Measurements from ENCODE around the gene ARHGEF11.
A peak's percentile ranks its signal among the peaks of the same experiment; 100 is the strongest.

ARHGEF11 gene

GRCh38 chr1:156998840-156999500 lies 46.6 kb downstream of the ARHGEF11 start:
- DNase-seq = no peak

DNA sequence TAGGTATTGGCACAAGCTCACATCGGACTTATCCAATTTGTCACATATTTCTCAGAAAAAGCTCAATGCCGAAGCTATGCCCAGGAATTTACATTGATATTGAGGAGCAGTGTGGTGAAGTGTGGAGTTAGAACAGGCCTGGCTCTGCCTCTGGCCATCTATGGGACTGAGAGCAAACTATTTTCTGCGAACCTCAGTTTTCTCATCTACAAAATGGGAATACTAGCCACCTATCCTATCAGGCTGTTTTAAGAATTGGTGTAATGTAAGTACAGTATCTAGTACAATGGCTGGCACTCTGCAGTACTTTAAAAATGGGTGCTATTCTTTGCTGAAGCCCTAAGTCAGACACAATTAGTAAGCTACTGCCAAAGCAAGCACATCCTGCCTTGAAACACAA lies 47.2 kb downstream of the ARHGEF11 start:
- no peak for DNase-seq

DNA sequence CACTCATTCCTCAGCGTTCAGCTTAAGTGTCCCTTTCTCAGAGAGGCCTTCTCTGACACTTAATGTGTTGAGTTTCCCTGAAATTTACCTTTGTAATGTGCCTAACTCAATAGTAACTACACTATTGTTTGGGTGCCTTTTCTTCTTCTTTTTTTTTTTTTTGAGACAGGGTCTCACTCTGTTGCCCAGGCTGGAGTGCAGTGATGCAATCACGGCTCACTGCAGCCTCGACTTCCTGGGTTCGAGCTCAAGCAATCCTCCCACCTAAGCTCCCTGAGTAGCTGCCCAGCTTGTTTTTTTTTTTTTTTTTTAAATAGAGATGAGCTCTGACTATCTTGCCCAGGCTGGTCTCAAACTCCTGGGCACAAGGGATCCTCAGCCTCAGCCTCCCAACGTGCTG lies 50.1 kb downstream of the ARHGEF11 start:
- no peak for DNase-seq

GRCh38 chr1:156994277-156994676 lies 51.3 kb downstream of the ARHGEF11 start:
- DNase-seq = no peak

DNA sequence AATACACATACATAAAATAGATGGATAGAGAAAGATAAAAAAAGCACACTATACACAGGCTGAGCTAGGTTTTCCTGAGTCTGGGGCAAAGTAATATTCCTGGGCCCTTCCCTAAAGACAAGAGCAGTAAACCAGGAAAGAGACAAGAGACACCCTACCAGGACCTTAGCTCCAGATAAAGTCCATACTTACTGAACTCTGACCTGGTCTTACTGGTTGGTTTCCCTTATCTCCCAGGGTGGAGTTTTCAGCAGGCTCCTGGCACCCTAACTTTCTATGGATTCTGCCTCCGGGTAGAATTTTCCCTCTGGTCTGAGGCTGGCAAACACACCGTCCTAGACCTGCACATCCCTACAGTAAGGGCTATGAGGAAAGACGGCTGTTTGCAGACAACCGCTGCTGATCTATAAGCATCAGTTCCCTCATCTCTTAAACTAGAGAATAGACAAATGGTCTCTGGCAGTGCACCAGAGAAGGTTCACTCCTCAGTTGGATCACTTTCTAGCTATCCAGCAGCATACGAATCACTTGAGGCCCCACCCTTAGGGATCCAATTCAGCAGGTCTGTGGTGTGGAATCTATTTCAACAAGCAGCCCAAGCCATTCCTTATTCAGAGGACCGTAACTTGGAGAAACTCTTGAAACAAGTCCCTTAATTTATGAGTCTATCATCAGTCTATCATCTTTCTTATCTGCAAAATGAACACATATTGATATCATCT lies 52.0 kb downstream of the ARHGEF11 start:
- DNase-seq = no peak

- no peak for DNase-seq
These were observed 53.3 kb downstream of the ARHGEF11 start for GRCh38 chr1:156992215-156992614.

DNA sequence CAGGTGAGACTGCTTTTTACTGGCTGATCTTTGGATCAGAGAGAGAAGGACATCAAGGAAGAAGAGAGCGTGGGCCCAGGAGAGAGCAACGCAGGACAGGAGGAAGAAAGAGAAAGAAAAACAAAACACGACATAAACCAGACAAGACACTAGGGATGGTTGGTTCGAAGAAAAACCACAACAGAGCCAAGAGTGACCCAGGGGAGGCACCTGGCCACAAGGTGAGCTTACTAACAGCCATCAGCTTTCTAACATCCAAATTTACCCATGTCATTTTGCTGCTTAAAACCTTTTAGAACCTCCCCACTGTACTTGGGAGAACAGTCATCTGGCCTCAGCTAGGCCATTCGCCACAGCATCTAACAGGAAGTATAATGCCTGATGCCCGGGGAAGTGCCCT lies 57.8 kb downstream of the ARHGEF11 start:
- no peak for DNase-seq

DNA sequence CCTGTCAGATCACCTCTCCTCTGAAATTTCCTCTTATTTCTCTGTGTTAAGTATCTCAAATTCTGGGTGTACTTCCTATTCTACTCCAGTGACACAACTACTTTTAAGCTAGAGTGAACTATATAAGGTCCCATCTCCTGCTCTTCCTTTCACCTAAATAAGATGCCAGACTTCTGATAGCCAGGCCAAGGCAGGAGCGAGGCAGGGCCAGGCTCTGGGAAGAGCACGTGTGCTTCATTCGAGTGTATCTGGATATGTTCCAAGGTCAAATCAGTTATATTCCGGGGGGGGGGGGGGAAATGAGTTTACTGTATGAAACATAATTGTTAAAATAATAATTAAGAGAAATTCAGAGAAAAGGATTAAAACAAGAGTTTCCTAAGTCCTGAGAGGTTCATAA lies 65.0 kb downstream of the ARHGEF11 start:
- no peak for DNase-seq

DNA sequence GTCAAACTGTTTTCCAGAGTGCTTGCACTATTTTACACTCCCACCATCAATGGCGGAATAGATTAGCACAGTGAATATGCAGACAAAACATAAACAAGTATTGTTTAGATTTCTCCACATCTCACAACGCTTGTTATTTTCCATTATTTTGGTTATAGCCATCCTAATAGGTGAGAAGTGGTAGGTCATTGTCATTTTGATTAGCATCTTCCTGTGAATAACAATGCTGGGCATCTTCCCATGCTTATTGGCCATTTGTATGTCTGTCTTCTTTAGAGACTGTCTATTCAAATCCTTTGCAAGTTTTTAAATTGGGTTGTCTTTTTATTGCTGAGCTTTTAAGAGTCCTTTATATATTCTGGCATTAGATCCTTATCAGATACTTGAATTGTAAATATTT lies 70.5 kb downstream of the ARHGEF11 start:
- no peak for DNase-seq

- no peak for DNase-seq
These were observed 72.1 kb downstream of the ARHGEF11 start for GRCh38 chr1:156973417-156973816.

GRCh38 chr1:156970017-156970416 lies 75.5 kb downstream of the ARHGEF11 start:
- peak in 1 of 2 donors; percentile 30 for DNase-seq

DNA sequence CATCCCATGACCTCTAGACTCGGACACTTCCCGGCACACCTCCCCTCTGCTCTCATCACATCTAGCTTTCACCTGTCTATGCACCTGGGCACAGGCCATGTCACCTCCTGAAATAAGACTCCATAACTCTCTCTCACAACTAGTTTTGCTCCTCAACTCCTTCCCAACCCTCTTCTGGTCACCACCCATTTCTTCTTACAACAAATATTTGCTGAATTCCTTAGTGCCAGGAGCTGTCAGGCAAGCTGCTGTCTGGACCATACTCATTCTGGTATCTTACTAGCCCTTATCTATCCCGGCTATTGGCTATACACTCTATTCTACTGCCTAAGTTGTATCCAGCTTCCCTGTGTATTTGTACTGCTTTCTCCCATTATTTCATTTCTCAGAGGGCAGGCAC lies 76.0 kb downstream of the ARHGEF11 start:
- DNase-seq = no peak

DNA sequence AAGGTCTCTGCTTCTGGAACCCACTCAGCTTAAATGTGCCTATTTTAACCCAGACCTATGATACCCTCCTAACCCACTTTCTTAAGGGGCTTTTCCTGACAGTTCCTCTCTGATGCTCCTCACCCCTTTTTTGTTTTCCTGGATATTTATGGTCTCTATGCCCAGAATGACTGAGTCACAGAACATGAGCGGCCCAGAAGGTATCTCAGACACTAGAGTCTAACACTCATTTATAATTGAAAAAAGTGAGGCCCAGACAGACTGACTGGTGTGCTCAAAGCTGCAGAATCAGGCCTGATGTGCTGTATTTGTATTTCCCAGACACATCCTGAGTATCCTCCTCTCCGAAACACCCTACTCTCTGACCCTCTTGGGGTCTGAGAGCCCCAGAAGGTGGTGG lies 81.1 kb downstream of the ARHGEF11 start:
- DNase-seq = no peak

- DNase-seq = peak; percentile 61 to 62
These were observed 81.9 kb downstream of the ARHGEF11 start for GRCh38 chr1:156963621-156964020.

DNA sequence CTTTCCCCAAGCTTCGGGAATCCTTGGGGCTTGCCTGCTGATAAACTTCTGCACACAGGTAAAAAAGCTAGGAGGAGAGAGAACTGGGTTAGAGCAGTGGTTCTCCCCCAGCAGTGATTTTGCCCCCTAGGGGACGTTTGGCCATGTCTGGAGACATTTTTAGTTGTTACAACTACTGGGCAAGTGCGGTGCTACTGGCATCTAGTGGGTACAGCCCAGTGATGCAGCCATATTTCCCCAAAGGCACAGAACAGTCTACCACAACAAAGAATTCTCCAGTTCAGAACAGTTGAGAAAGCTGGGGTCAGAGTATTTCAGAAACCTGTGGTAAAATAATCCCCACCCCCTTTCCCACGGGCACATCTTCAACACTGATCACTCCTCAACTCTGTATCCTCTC lies 83.8 kb downstream of the ARHGEF11 start:
- DNase-seq = peak; percentile 9 to 55

DNA sequence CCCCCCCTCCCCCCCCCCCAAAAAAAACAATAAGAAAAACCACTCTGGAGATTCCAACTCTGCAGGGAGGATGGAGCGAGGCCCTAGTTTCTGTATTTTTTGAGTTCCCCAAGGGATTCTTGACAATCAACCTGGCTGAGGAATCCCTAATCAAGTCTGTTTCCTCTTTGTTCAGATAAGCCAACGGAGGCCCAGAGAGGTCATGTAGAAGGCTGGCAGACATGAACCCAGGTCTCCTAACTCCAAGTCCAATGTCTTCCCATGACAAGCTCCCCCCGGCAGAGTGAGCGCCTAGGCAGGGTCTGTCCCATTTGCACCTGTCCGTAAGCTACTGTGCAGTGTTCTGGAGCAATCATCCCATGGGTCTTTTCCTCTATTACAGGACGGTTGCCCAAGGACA lies 85.6 kb downstream of the ARHGEF11 start:
- no peak for DNase-seq

DNA sequence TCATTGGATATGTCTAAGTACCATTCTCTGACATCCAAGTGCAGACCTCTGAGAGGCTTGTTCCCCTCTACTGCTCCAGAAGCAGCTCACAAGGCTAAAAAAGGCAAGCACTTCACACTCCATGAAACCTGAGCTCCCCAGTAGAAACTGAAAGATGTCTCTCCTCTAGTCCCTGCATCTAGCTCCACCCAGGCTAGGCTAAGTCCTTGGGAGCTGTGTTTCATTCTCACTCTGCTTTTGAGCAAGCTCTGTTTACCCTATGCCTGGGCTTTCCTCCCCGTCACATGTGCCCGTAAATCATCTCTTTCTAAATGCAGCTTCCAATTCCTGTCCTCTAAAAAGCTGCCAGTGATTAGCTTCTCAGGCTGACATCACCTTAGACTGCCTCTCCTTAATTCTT lies 86.1 kb downstream of the ARHGEF11 start:
- DNase-seq = no peak

GRCh38 chr1:156958247-156958714 lies 87.3 kb downstream of the ARHGEF11 start:
- no peak for DNase-seq

DNA sequence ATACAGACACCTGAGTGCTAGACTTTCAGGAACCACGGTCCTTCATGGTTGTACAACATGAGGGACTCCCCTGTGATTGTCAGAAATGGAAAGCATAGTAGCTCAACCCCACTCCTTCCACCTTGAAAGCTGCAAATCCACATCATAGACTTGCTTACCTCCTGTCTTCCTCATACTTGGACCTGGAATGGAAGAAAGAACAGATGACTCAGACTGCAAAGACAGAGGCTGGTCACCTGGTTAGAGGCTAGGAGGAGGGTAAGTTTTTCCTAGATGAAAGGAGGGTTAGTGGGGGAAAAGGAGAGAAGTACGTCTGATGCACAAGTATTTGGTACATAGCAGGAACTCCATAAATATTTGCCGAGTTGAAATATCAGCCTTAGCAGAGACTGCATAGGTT lies 87.9 kb downstream of the ARHGEF11 start:
- DNase-seq = no peak

- no peak for DNase-seq
These were observed 89.2 kb downstream of the ARHGEF11 start for GRCh38 chr1:156956333-156956732.

DNA sequence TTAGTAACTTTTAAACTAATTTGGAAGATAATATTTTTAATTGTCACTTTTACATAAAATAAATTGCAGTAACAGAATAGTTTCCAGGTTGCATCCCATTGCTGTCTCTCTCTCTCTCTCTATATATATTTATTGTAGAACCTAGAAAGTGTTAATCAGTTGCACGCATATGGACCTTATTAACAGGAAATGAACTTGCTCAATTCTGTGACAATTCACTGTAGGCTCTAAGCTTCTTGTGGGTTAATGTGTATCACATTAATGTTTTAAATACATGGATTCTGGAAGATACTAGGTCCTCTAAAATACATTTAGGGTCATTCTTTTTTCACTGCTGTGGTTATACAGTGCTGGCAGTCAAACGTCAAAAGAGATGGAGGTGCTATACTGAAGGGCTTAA lies 92.0 kb downstream of the ARHGEF11 start:
- no peak for DNase-seq

- DNase-seq = no peak
These were observed 94.2 kb downstream of the ARHGEF11 start for GRCh38 chr1:156951371-156951770.

DNA sequence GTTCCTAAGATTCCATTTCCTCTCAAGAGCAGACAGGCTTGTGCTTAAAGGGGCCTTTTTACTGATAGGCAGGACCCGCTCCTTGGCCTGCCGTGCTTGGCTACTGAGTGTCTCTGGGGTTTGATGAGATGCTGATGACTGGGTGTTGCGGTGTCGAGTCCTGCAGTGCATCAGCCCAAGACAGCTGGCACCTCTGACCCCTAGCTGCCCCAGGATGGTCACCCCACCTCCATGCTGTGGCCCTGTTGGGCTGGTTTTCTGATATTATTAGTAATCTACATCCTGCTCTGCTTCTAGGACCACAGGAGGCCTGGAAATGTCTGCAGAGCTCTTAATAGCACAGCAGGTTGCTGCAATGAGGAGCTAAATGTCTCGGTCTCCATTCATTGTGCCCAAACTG lies 96.4 kb downstream of the ARHGEF11 start:
- DNase-seq = no peak

- no peak for DNase-seq
These were observed 96.8 kb downstream of the ARHGEF11 start for GRCh38 chr1:156948708-156949107.

Data from CD4-positive, alpha-beta T cell treated with Interferon alpha-2 for 1 hour (primary cell).